HepG2 (cell line): ENCODE results near the gene KRT12. TPM values are rescaled to one million over a fixed set of nuclear protein-coding genes. Genes with fewer than 3 reads are reported as not detected.
A peak's percentile ranks its signal among the peaks of the same experiment; 100 is the strongest.

Experiments used
- ATRX ChIP-seq: sonication (generic); formaldehyde crosslinking; IDR thresholded peaks from 2 replicates; pipeline ENCODE4 v1.4.0; 2020; ENCODE audit warnings: missing genetic modification reagents, borderline replicate concordance
- EHMT2 ChIP-seq: fragments of 200-600 bp; sonication (generic); IDR thresholded peaks from 2 replicates; pipeline ENCODE4 v1.7.0; 2017; ENCODE audit warnings: antibody characterized with exemption, low read depth, low read length, borderline replicate concordance
- ELF4 ChIP-seq: sonication (generic); formaldehyde crosslinking; IDR thresholded peaks from 2 replicates; pipeline ENCODE4 v1.5.0; 2020; ENCODE audit warnings: missing genetic modification reagents, mild to moderate bottlenecking, moderate library complexity, borderline replicate concordance
- GMEB2 ChIP-seq: IDR thresholded peaks from 2 replicates; pipeline ENCODE4 v1.6.1; 2016; ENCODE audit warnings: missing biosample characterization, missing genetic modification reagents, low read depth
- JUN ChIP-seq: sonication (generic); formaldehyde crosslinking; IDR thresholded peaks from 2 replicates; pipeline ENCODE4 v1.4.0; 2020; ENCODE audit warnings: mild to moderate bottlenecking, missing genetic modification reagents
- MYPOP ChIP-seq: sonication (generic); formaldehyde crosslinking; IDR thresholded peaks from 2 replicates; pipeline ENCODE4 v1.8.1; 2023; ENCODE audit warnings: mild to moderate bottlenecking, moderate library complexity, missing genetic modification reagents
- NFKB2 ChIP-seq: sonication (generic); formaldehyde crosslinking; IDR thresholded peaks from 2 replicates; pipeline ENCODE4 v1.4.0; 2020; ENCODE audit warnings: missing genetic modification reagents, borderline replicate concordance
- PAF1 ChIP-seq: IDR thresholded peaks from 2 replicates; pipeline ENCODE4 v1.6.1; 2016; ENCODE audit warnings: missing genetic modification reagents, missing compliant biosample characterization
- REL ChIP-seq: sonication (generic); formaldehyde crosslinking; conservative IDR thresholded peaks from 2 replicates; pipeline ENCODE4 v1.8.0; 2022; ENCODE audit warnings: mild to moderate bottlenecking, missing genetic modification reagents, moderate library complexity
- SRSF1 ChIP-seq: fragments of 200-400 bp; formaldehyde crosslinking; optimal IDR thresholded peaks from 2 replicates; pipeline ENCODE3; 2017; ENCODE audit warnings: mild to moderate bottlenecking, low read depth, low read length, moderate library complexity
- THRA ChIP-seq: sonication (generic); formaldehyde crosslinking; IDR thresholded peaks from 2 replicates; pipeline ENCODE4 v1.4.0; 2020; ENCODE audit warnings: missing genetic modification reagents, borderline replicate concordance
- USF2 ChIP-seq, 2 experiments: sonication (generic) in 1 of 2; formaldehyde crosslinking in 1 of 2; IDR thresholded peaks; 2 replicates each; pipeline versions ENCODE4 v1.5.1 to v1.6.1; 2011 to 2020; ENCODE audit warnings: borderline replicate concordance in 1 of 2, low read depth in 1 of 2, low read length in 1 of 2, mild to moderate bottlenecking in 1 of 2, missing genetic modification reagents in 1 of 2, moderate library complexity in 1 of 2
- ZBTB3 ChIP-seq: sonication (generic); formaldehyde crosslinking; IDR thresholded peaks from 2 replicates; pipeline ENCODE4 v1.4.0; 2020; ENCODE audit warnings: low read depth, mild to moderate bottlenecking, moderate library complexity, missing genetic modification reagents, borderline replicate concordance
- ZBTB8A ChIP-seq: sonication (generic); formaldehyde crosslinking; IDR thresholded peaks from 2 replicates; pipeline ENCODE4 v1.4.0; 2020; ENCODE audit warnings: mild to moderate bottlenecking, low read depth, missing genetic modification reagents, borderline replicate concordance
- ZNF543 ChIP-seq: sonication (generic); formaldehyde crosslinking; IDR thresholded peaks from 2 replicates; pipeline ENCODE4 v1.4.0; 2020; ENCODE audit warnings: mild to moderate bottlenecking, missing genetic modification reagents
- ZNF567 ChIP-seq: sonication (generic); formaldehyde crosslinking; IDR thresholded peaks from 2 replicates; pipeline ENCODE4 v1.8.1; 2023; ENCODE audit warnings: mild to moderate bottlenecking, missing genetic modification reagents, borderline replicate concordance
- ZNF691 ChIP-seq: sonication (generic); formaldehyde crosslinking; IDR thresholded peaks from 2 replicates; pipeline ENCODE4 v1.4.0; 2020; ENCODE audit warnings: missing genetic modification reagents, low read depth, mild to moderate bottlenecking, borderline replicate concordance
- ZNF7 ChIP-seq: IDR thresholded peaks from 2 replicates; pipeline ENCODE4 v1.6.1; 2016; ENCODE audit warnings: missing biosample characterization, missing genetic modification reagents
- ZSCAN5A ChIP-seq: sonication (generic); formaldehyde crosslinking; IDR thresholded peaks from 2 replicates; pipeline ENCODE4 v1.8.0; 2022; ENCODE audit warnings: mild to moderate bottlenecking, missing genetic modification reagents, borderline replicate concordance
- polyA plus RNA-seq, 8 experiments: library from polyadenylated mRNA; depleted of rRNA in 3 of 8; stranded (reverse) in 7 of 8; unstranded in 1 of 8; fragments of >200 nt; fragmentation: Illumina TruSeq in 4 of 8; extraction: Trizol in 4 of 8; gene quantifications; 2 replicates each; pipeline versions ENCODE4 v1.2.1 to v1.2.3, GENCODE V29; 2011 to 2016; ENCODE audit warnings: low read depth in 4 of 8, missing spikeins in 1 of 8, mixed read lengths in 1 of 8; ENCODE audit not compliant: insufficient read depth in 1 of 8
- total RNA-seq, 5 experiments: library from RNA; depleted of rRNA; stranded (reverse); fragments of >200 nt; fragmentation: Illumina TruSeq; extraction: Trizol; gene quantifications; 2 replicates each; pipeline ENCODE4 v1.2.3, GENCODE V29; 2016; ENCODE audit warnings: low read depth in 1 of 5

KRT12 gene
- total and polyA plus RNA-seq, 2 of the 13 experiments (the other 11 are each of a cell fraction or from before 2014, with no cell fraction given): 0.07 to 0.09 TPM

- TF ChIP-seq SRSF1: no peak
- no peak for TF ChIP-seq NFKB2 (CRISPR knock-in tag)
- TF ChIP-seq MYPOP (CRISPR knock-in tag): peak; percentile 54; the same call in 1 of the 2 replicates
- no peak for TF ChIP-seq ATRX (CRISPR knock-in tag)
- no peak; the same call in 1 of the 2 replicates for TF ChIP-seq ELF4 (CRISPR knock-in tag)
- no peak for TF ChIP-seq ZNF691 (CRISPR knock-in tag)
- peak; percentile 1; the same call in 1 of the 2 replicates for TF ChIP-seq ZBTB3 (CRISPR knock-in tag)
- TF ChIP-seq ZSCAN5A (CRISPR knock-in tag): no peak
- TF ChIP-seq USF2 (IDR thresholded peaks at IDR 0.05; ENCODE audit: low read depth, low read length): no peak
- TF ChIP-seq USF2 (CRISPR knock-in tag; IDR thresholded peaks at IDR 0.05; ENCODE audit: borderline replicate concordance): no peak
- TF ChIP-seq THRA (CRISPR knock-in tag): 0 out of 2 replicates have a peak, but pooled peaks have one; percentile 21
- TF ChIP-seq ZNF543 (CRISPR knock-in tag): no peak
- TF ChIP-seq REL: no peak
- TF ChIP-seq GMEB2 (CRISPR knock-in tag): no peak
- no peak for TF ChIP-seq ZNF7
- TF ChIP-seq PAF1: no peak
- no peak for TF ChIP-seq ZBTB8A (CRISPR knock-in tag)
- no peak for TF ChIP-seq EHMT2
- no peak for TF ChIP-seq ZNF567 (CRISPR knock-in tag)
- no peak for TF ChIP-seq JUN (CRISPR knock-in tag)
These were observed 48.1 kb downstream of the KRT12 start (continued) for GRCh38 chr17:40818733-40819527.
